H1 (cell line): ENCODE data around the gene GUCY1A2. TPM values are rescaled to one million over a fixed set of nuclear protein-coding genes. Genes with fewer than 3 reads are reported as not detected.

Source experiments
- CTCF ChIA-PET: fragments of 300-600 bp; sonication (Branson Sonifier 250); formaldehyde crosslinking; loops from one replicate; lab custom pipeline; 2021; ENCODE audit not compliant: partially characterized antibody; lab: Charles Lee
- POLR2A ChIA-PET: fragments of 300-600 bp; sonication (Branson Sonifier 250); formaldehyde crosslinking; loops from one replicate; lab custom pipeline; 2021; ENCODE audit warnings: inconsistent platforms; ENCODE audit not compliant: partially characterized antibody; lab: Charles Lee
- DNase-seq, 2 experiments: peaks; one replicate each; pipeline versions ENCODE4 v3.0.0 to v3.0.0-alpha.2; 2010 to 2022; ENCODE audit warnings: low spot score in 2 of 2, low read depth in 1 of 2, mixed read lengths in 1 of 2
- FAIRE-seq: peaks from 2 replicates; lab custom pipeline; 2011; peaks lifted over from hg19 to GRCh38; lab: Jason Lieb, UNC
- H2AFZ ChIP-seq: 2 replicates; pipeline ENCODE4 v1.8.1; 2012; ENCODE audit warnings: low read length, inconsistent platforms
- H2AK5ac ChIP-seq: 2 replicates; pipeline ENCODE4 v1.6.1; 2013; ENCODE audit warnings: low read depth, low read length
- H2BK120ac ChIP-seq: replicated peaks from 2 replicates; pipeline ENCODE3; 2013; ENCODE audit warnings: low read depth, low read length, inconsistent platforms
- H2BK12ac ChIP-seq: 2 replicates; pipeline ENCODE4 v1.6.1; 2013; ENCODE audit warnings: low read depth, low read length
- H2BK15ac ChIP-seq: 2 replicates; pipeline ENCODE4 v1.6.1; 2013; ENCODE audit warnings: low read length
- H2BK20ac ChIP-seq: 2 replicates; pipeline ENCODE4 v1.6.1; 2013; ENCODE audit warnings: low read length
- H2BK5ac ChIP-seq: 2 replicates; pipeline ENCODE4 v1.6.1; 2013; ENCODE audit warnings: low read depth, low read length
- H3K14ac ChIP-seq: 2 replicates; pipeline ENCODE4 v1.6.1; 2013; ENCODE audit warnings: inconsistent platforms; ENCODE audit not compliant: insufficient read length
- H3K18ac ChIP-seq: 2 replicates; pipeline ENCODE4 v1.6.1; 2013; ENCODE audit warnings: low read length; ENCODE audit errors: extremely low read depth
- H3K23ac ChIP-seq: 2 replicates; pipeline ENCODE4 v1.6.1; 2013; ENCODE audit warnings: inconsistent platforms; ENCODE audit not compliant: insufficient read length
- H3K23me2 ChIP-seq: 2 replicates; pipeline ENCODE4 v1.6.1; 2013; ENCODE audit warnings: low read depth, low read length
- H3K27ac ChIP-seq: 2 replicates; pipeline ENCODE4 v1.6.1; 2011; ENCODE audit warnings: low read depth, low read length, inconsistent platforms
- H3K27me3 ChIP-seq, 4 experiments: replicated peaks in 1 of 4; 1 replicate in 1 of 4; 2 replicates in 3 of 4; pipeline versions ENCODE4 v1.6.1 to v1.8.1; 2011 to 2013; ENCODE audit warnings: low read length in 3 of 4, mild to moderate bottlenecking in 3 of 4, inconsistent platforms in 2 of 4, mixed read lengths in 2 of 4, moderate library complexity in 1 of 4; ENCODE audit not compliant: control insufficient read depth in 3 of 4, insufficient read depth in 3 of 4; ENCODE audit errors: extremely low read depth in 1 of 4
- H3K36me3 ChIP-seq, 4 experiments: 2 replicates each; pipeline versions ENCODE4 v1.6.1 to v1.8.1; 2011 to 2013; ENCODE audit warnings: mild to moderate bottlenecking in 4 of 4, low read length in 3 of 4, moderate library complexity in 2 of 4, control low read depth in 1 of 4, inconsistent platforms in 1 of 4; ENCODE audit not compliant: insufficient read depth in 4 of 4, control insufficient read depth in 2 of 4
- H3K4ac ChIP-seq: replicated peaks from 2 replicates; pipeline ENCODE3; 2013; ENCODE audit warnings: low read length, low read depth, mixed read lengths, inconsistent platforms; ENCODE audit not compliant: insufficient read length
- H3K4me1 ChIP-seq, 4 experiments: replicated peaks in 1 of 4; 1 replicate in 1 of 4; 2 replicates in 3 of 4; pipeline versions ENCODE4 v1.6.1 to v1.8.1; 2011 to 2013; ENCODE audit warnings: low read length in 3 of 4, inconsistent platforms in 2 of 4, mixed read lengths in 1 of 4; ENCODE audit not compliant: insufficient read depth in 4 of 4, control insufficient read depth in 3 of 4
- H3K4me2 ChIP-seq, 2 experiments: 2 replicates each; pipeline versions ENCODE4 v1.6.1 to v1.8.1; 2011 to 2013; ENCODE audit warnings: low read depth in 2 of 2, low read length in 2 of 2, control low read depth in 1 of 2, inconsistent platforms in 1 of 2, mild to moderate bottlenecking in 1 of 2; ENCODE audit not compliant: insufficient read depth in 1 of 2
- H3K4me3 ChIP-seq, 4 experiments: fragments of 200-600, 300-600 bp in 1 of 4; sonication (generic), shearing (Covaris generic), sonication (Bioruptor Twin) in 1 of 4; 2 replicates each; pipeline versions ENCODE4 v1.5.1 to v1.8.1; 2011 to 2016; ENCODE audit warnings: low read length in 4 of 4, low read depth in 3 of 4, control low read depth in 2 of 4, inconsistent platforms in 2 of 4, mild to moderate bottlenecking in 2 of 4, mixed read lengths in 1 of 4, moderate library complexity in 1 of 4; ENCODE audit not compliant: insufficient read depth in 2 of 4; ENCODE audit errors: extremely low read depth in 1 of 4
- H3K56ac ChIP-seq: replicated peaks from 2 replicates; pipeline ENCODE3; 2013; ENCODE audit warnings: low read depth, mild to moderate bottlenecking, mixed read lengths, low read length, inconsistent platforms; ENCODE audit not compliant: insufficient read length
- H3K79me1 ChIP-seq: 2 replicates; pipeline ENCODE4 v1.6.1; 2013; ENCODE audit warnings: low read depth, low read length, control low read depth
- H3K79me2 ChIP-seq, 2 experiments: 2 replicates each; pipeline versions ENCODE4 v1.6.1 to v1.8.1; 2012 to 2013; ENCODE audit warnings: low read length in 2 of 2, mild to moderate bottlenecking in 2 of 2, inconsistent platforms in 1 of 2; ENCODE audit not compliant: insufficient read depth in 2 of 2, control insufficient read depth in 1 of 2
- H3K9ac ChIP-seq, 4 experiments: replicated peaks in 1 of 4; 1 replicate in 1 of 4; 2 replicates in 3 of 4; pipeline versions ENCODE4 v1.6.1 to v1.8.1; 2011 to 2013; ENCODE audit warnings: low read depth in 3 of 4, low read length in 3 of 4, control low read depth in 2 of 4, mild to moderate bottlenecking in 2 of 4, moderate library complexity in 2 of 4, inconsistent platforms in 1 of 4; ENCODE audit errors: extremely low read depth in 1 of 4
- H3K9me3 ChIP-seq, 2 experiments: 2 replicates each; pipeline versions ENCODE4 v1.6.1 to v1.8.1; 2012 to 2013; ENCODE audit warnings: mild to moderate bottlenecking in 2 of 2, moderate library complexity in 2 of 2, control low read depth in 1 of 2, inconsistent platforms in 1 of 2, low read depth in 1 of 2, low read length in 1 of 2, mixed read lengths in 1 of 2; ENCODE audit not compliant: insufficient read depth in 2 of 2
- H4K20me1 ChIP-seq, 2 experiments: replicated peaks in 1 of 2; 2 replicates each; pipeline versions ENCODE3 to v1.8.1; 2011 to 2013; ENCODE audit warnings: inconsistent platforms in 2 of 2, low read length in 2 of 2, mild to moderate bottlenecking in 1 of 2; ENCODE audit not compliant: insufficient read depth in 2 of 2, control insufficient read depth in 1 of 2
- H4K5ac ChIP-seq: 2 replicates; pipeline ENCODE4 v1.6.1; 2013; ENCODE audit warnings: low read length, low read depth, mixed read lengths, inconsistent platforms; ENCODE audit not compliant: insufficient read length
- H4K8ac ChIP-seq: 2 replicates; pipeline ENCODE4 v1.8.0; 2013; ENCODE audit warnings: mild to moderate bottlenecking, moderate library complexity, low read length, inconsistent platforms; ENCODE audit not compliant: insufficient read depth; ENCODE audit errors: extremely low read depth
- H4K91ac ChIP-seq: replicated peaks from 2 replicates; pipeline ENCODE3; 2013; ENCODE audit warnings: low read length, mixed read lengths, inconsistent platforms; ENCODE audit not compliant: insufficient read length
- EZH2 ChIP-seq: fragments of 200-600 bp; sonication (generic); IDR thresholded peaks from 2 replicates; pipeline ENCODE4 v1.7.1; 2012; ENCODE audit warnings: low read depth, mild to moderate bottlenecking, moderate library complexity, low read length, inconsistent platforms; ENCODE audit not compliant: severe bottlenecking
- TCF12 ChIP-seq: IDR thresholded peaks from 2 replicates; pipeline ENCODE4 v1.6.1; 2011; ENCODE audit warnings: low read depth, mild to moderate bottlenecking, low read length
- TEAD4 ChIP-seq: IDR thresholded peaks from 2 replicates; pipeline ENCODE4 v1.6.1; 2012; ENCODE audit warnings: low read depth, low read length, inconsistent platforms, mixed read lengths
- WGBS, 2 experiments: shearing (Covaris generic) in 1 of 2; methylation state at CpG; one replicate each; pipeline versions ENCODE4 v1.1.6 to v1.1.7; 2013 to 2015; ENCODE audit warnings: low lambda C conversion rate in 2 of 2, mixed read lengths in 2 of 2, inconsistent platforms in 1 of 2, low coverage in 1 of 2, missing lambda C conversion rate in 1 of 2; ENCODE audit not compliant: insufficient replicate concordance in 2 of 2, insufficient coverage in 1 of 2, insufficient read length in 1 of 2; ENCODE audit errors: extremely low coverage in 1 of 2, missing lambda C conversion rate in 1 of 2; 5-methylcytosine and 5-hydroxymethylcytosine counted together
- polyA plus RNA-seq, 7 experiments: library from polyadenylated mRNA; depleted of rRNA in 3 of 7; stranded (reverse) in 5 of 7; unstranded in 2 of 7; fragments of >200 nt in 5 of 7; fragments of 200-250 nt in 2 of 7; gene quantifications; 1 replicate in 5 of 7; 2 replicates in 1 of 7; 4 replicates in 1 of 7; pipeline versions ENCODE4 v1.2.1 to v1.2.3, GENCODE V29; 2011 to 2013; ENCODE audit warnings: missing spikeins in 2 of 7, mixed read lengths in 2 of 7
- total RNA-seq: library from RNA; stranded (reverse); fragmentation: NEBNext Ultra II Directional; extraction: Animal tissue kit (Norgen Biotek cat#: 25700); gene quantifications from 2 replicates; pipeline ENCODE4 v1.2.1, GENCODE V29; 2021

The GUCY1A2 gene
- total and polyA plus RNA-seq, 2 of the 8 experiments (the other 6 are each of a cell fraction or from before 2014, with no cell fraction given), result 0.11 to 1.9 TPM

GRCh38 chr11:106914409-106914808 is 103.9 kb downstream of the GUCY1A2 start:
- Histone ChIP-seq H3K27me3 (no peaks in the 10 kb centered on the region), H3K36me3 (no peaks in the 10 kb centered on the region)
- 87% methylated on average over 1 of the region's 1 CpG; no CpG with 5 or more reads in 1 of the 2 experiments for WGBS, 2 experiments

More at GRCh38 chr11:106914409-106914808, 103.9 kb downstream of the GUCY1A2 start:
- Histone ChIP-seq H3K23ac (no peak overlapping the region), H3K14ac (no peak overlapping the region), H3K4me3 (no peak overlapping the region), H3K9me3 (0 out of 4 replicates have a peak, but pooled peaks cover 0 to 3% of the 10 kb centered on the region in 2 experiments), H2AFZ (no peak overlapping the region), H2AK5ac (no peak overlapping the region), H3K18ac (no peak overlapping the region), H2BK12ac (no peak overlapping the region), H3K9ac (no peak overlapping the region), H3K23me2 (no peaks in the 10 kb centered on the region), H4K8ac (no peak overlapping the region), H2BK20ac (no peak overlapping the region), H2BK15ac (no peak overlapping the region), H3K4me2 (no peak overlapping the region), H3K4me1 (no peaks in the 10 kb centered on the region)
- DNase-seq, result no peak
- CTCF ChIA-PET, result no interaction called here
- TF ChIP-seq EZH2 (no peak), TCF12 (no peak), TEAD4 (no peak)
- TF ChIP-seq, all 59 proteins: peak for 0
- no peak for FAIRE-seq
- Histone ChIP-seq H4K91ac (no peak overlapping the region), H2BK5ac (no peak overlapping the region), H2BK120ac (no peak overlapping the region), H3K4ac (no peak overlapping the region), H3K79me2 (no peaks in the 10 kb centered on the region), H3K27ac (no peak overlapping the region), H3K56ac (no peak overlapping the region), H4K20me1 (no peaks in the 10 kb centered on the region), H4K5ac (no peak overlapping the region), H3K79me1 (no peaks in the 10 kb centered on the region)
- POLR2A ChIA-PET, result no interaction called here
